Duodenal mucosa (tissue), 2 donors: ENCODE results near the gene CEP78.

ENCODE experiments used
- H3K27ac ChIP-seq: one replicate; pipeline ENCODE4 v1.7.0; 2013; ENCODE audit warnings: low read depth, low read length
- H3K27me3 ChIP-seq, 2 donors: one replicate each; pipeline ENCODE4 v1.7.0; 2013; ENCODE audit warnings: low read length in 2 of 2, control low read depth in 1 of 2; ENCODE audit not compliant: insufficient read depth in 2 of 2, control insufficient read depth in 1 of 2
- H3K36me3 ChIP-seq, 2 donors: one replicate each; pipeline ENCODE4 v1.7.0; 2013; ENCODE audit warnings: low read length in 2 of 2, control low read depth in 1 of 2; ENCODE audit not compliant: insufficient read depth in 2 of 2, control insufficient read depth in 1 of 2
- H3K4me1 ChIP-seq, 2 donors: one replicate each; pipeline ENCODE4 v1.7.0; 2013; ENCODE audit warnings: low read length in 2 of 2, control low read depth in 1 of 2; ENCODE audit not compliant: insufficient read depth in 2 of 2, control insufficient read depth in 1 of 2
- H3K4me3 ChIP-seq, 2 donors: one replicate each; pipeline ENCODE4 v1.7.0; 2013; ENCODE audit warnings: low read length in 2 of 2, low read depth in 1 of 2
- H3K9ac ChIP-seq, 2 donors: one replicate each; pipeline ENCODE4 v1.7.0; 2013; ENCODE audit warnings: low read length in 2 of 2, low read depth in 1 of 2
- H3K9me3 ChIP-seq, 2 donors: one replicate each; pipeline ENCODE4 v1.7.0; 2013; ENCODE audit warnings: low read length in 2 of 2, control low read depth in 1 of 2; ENCODE audit not compliant: control insufficient read depth in 1 of 2

The CEP78 gene

DNA sequence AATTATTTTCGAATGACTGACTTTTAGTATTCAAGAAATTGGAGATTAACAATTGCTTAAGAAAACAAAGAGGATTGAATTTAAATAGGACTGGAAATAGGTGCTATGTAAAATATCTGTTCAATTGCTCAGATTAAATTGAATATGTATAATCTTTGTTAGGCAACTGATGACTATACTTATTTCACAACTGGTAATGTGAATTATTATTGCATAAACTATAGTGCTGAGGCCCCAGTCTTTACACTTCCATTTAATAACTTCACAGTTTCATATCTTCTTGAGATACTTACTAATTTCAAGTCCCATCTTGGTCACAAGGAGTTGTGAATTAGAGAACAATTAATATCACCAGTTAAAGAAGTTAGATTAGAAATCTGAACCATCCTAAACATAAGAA is 16.7 kb downstream of the CEP78 start:
- Histone ChIP-seq H3K9me3 (no peaks in the 10 kb centered on the region), H3K4me3 (no peak overlapping the region), H3K9ac (no peak overlapping the region), H3K36me3 (peaks cover under 1 to 10% of the 10 kb centered on the region in 2 donors), H3K4me1 (no peaks in the 10 kb centered on the region), H3K27ac (no peak overlapping the region), H3K27me3 (no peaks in the 10 kb centered on the region)

GRCh38 chr9:78253285-78253684 is 17.4 kb downstream of the CEP78 start:
- Histone ChIP-seq H3K4me1 (no peaks in the 10 kb centered on the region), H3K9ac (no peak overlapping the region), H3K27ac (no peak overlapping the region), H3K9me3 (no peaks in the 10 kb centered on the region), H3K4me3 (no peak overlapping the region), H3K27me3 (no peaks in the 10 kb centered on the region), H3K36me3 (peaks cover 3 to 8% of the 10 kb centered on the region in 2 donors)

DNA sequence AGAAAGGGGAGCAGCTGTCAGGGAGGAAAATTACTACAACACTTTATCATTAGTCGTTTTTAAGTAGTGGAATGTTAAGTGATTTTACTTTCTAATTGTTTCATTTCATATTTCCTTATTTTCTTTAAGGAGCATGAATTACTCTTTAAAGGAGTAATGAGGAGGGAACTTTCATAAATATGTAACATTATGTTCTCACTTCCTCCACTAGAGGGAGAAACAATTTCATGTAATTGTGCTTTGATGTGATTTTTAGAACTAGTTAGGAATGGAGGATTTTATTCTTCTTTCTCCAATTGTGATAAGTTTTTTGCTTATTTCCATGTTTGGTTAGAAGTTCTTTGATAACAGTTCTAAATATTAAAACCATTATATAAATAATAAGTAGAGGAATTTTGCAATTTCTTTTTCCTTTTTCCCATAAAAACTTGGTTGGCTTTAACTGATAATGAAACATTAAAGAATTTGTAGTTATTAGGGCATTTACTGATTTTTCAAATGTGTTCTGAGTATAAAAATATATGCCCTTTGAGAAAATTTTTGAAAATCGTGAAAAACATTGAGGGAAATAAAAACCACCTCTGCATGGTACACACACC is 25.6 kb downstream of the CEP78 start:
- Histone ChIP-seq H3K27me3 (no peaks in the 10 kb centered on the region), H3K4me3 (no peak overlapping the region), H3K9ac (no peak overlapping the region), H3K4me1 (no peaks in the 10 kb centered on the region), H3K36me3 (peaks cover 3 to 12% of the 10 kb centered on the region in 2 donors), H3K9me3 (no peaks in the 10 kb centered on the region), H3K27ac (no peak overlapping the region)

DNA sequence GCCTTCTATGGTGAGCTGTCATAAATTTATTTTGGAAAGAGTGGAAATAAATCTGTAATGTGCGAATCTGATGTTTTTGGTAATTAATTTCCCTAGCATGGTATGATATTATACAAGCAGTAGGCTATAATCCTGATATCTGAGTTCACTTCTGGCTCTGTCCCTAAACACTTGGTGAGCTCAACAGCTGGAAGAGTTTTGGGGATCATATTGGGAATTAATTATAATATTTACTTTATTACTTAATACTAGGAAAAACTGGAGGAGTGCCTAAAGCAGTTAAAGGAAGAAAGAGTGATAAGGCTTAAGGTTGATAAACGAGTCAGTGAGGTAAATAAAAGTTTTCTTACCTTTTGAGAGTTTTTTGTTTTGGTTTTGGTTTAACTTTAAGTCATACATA is 26.8 kb downstream of the CEP78 start:
- no peak overlapping the region for H3K27ac ChIP-seq
- peaks cover 2 to 23% of the 10 kb centered on the region in 2 donors for H3K36me3 ChIP-seq
- no peak overlapping the region for H3K4me3 ChIP-seq
- no peak overlapping the region for H3K9ac ChIP-seq
- H3K4me1 ChIP-seq = no peaks in the 10 kb centered on the region
- H3K9me3 ChIP-seq = no peaks in the 10 kb centered on the region
- no peaks in the 10 kb centered on the region for H3K27me3 ChIP-seq

DNA sequence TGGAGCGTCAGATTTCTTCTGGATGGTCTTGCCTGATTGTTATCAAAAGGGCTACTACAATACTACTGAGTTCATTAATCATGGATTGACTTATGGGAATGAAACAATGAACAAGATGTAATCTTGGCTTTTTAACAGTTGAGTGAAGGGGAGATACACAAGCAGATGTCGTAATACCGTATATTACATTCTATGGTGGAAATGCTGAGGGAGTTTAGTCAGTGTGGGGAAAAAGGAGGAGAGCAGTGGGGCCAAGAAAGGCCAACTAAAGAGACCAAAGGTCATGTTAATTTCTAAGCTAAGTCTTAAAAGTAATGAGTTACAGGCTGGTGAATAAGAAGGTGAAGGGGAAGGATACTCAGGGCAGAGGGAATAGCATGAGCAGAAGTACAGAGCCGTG is 32.0 kb downstream of the CEP78 start:
- no peak overlapping the region for H3K4me3 ChIP-seq
- peaks cover 0 to 22% of the 10 kb centered on the region in 2 donors for H3K36me3 ChIP-seq
- H3K4me1 ChIP-seq = no peaks in the 10 kb centered on the region

DNA sequence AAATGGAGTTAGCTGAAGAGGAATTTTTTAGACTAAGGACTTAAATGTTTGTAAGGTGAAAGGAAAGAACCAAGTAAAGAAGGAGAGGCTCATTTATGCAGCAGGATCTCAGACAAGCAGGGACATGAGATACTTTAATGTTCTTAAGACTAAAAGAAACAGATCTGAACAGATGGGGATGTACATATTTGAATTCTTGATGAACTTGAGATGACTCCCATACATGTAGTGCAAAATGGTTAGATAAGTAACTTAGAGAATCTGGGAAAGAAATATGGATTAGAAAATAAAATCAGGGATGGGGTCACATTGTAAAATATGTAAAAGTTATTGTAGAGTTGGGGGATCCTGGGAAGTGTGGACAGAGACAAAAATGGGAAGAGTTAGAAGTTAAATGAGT is 33.9 kb downstream of the CEP78 start:
- no peaks in the 10 kb centered on the region for H3K27me3 ChIP-seq
- H3K4me1 ChIP-seq = no peaks in the 10 kb centered on the region
- no peak overlapping the region for H3K4me3 ChIP-seq
- no peaks in the 10 kb centered on the region for H3K9me3 ChIP-seq
- peaks cover 0 to 22% of the 10 kb centered on the region in 2 donors for H3K36me3 ChIP-seq
- no peak overlapping the region for H3K27ac ChIP-seq
- H3K9ac ChIP-seq = no peak overlapping the region

More for the DNA sequence above, 32.0 kb downstream of the CEP78 start:
- Histone ChIP-seq H3K9ac (no peak overlapping the region), H3K27me3 (no peaks in the 10 kb centered on the region), H3K9me3 (no peaks in the 10 kb centered on the region), H3K27ac (no peak overlapping the region)

DNA sequence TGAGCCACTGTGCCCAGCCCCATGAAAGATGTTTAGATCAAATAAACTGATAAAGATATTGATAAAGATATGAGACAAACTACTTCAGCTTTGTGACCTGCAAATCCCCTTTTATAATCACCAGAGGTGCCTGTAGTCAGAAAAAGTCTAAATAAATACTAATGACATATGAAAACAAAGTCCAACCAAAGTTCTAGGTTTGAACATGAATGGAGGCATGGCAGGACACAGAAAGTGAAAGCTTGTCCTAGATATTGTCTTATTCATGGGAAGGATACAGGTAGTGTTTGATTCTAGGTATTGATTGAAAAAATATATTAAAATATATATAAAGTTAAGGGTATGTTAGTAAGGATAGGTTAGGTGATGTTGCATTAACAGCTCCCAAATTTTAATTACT is 36.4 kb downstream of the CEP78 start:
- H3K9me3 ChIP-seq = no peaks in the 10 kb centered on the region
- no peak overlapping the region for H3K27ac ChIP-seq
- H3K4me1 ChIP-seq = no peaks in the 10 kb centered on the region

DNA sequence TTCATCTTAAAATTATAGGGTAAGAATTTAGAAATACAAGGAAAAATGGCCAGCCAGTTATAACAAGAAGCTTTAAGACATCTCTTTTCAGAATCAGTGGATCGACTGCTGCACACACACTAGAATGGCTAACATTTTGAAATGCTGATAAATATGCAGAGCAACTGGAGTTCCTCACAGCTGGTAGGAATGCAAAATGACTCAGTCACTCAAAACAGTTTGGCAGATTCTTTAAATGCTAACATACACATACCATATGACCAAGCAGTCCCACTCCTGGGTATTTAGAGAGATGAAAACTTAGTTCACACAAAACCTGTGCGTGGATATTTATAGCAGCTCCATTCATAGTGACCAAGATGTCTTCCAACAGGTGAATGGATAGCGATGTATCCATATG is 37.9 kb downstream of the CEP78 start:
- no peak overlapping the region for H3K27ac ChIP-seq
- no peaks in the 10 kb centered on the region for H3K27me3 ChIP-seq
- no peaks in the 10 kb centered on the region for H3K36me3 ChIP-seq
- no peak overlapping the region for H3K9ac ChIP-seq
- H3K4me3 ChIP-seq = no peak overlapping the region
- no peaks in the 10 kb centered on the region for H3K4me1 ChIP-seq
- no peaks in the 10 kb centered on the region for H3K9me3 ChIP-seq

More for the DNA sequence above, 36.4 kb downstream of the CEP78 start:
- H3K27me3 ChIP-seq = no peaks in the 10 kb centered on the region
- H3K4me3 ChIP-seq = no peak overlapping the region
- peaks cover 0 to 6% of the 10 kb centered on the region in 2 donors for H3K36me3 ChIP-seq
- H3K9ac ChIP-seq = no peak overlapping the region

GRCh38 chr9:78278177-78278777 is 42.4 kb downstream of the CEP78 start:
- H3K27me3 ChIP-seq = no peaks in the 10 kb centered on the region
- no peak overlapping the region for H3K9ac ChIP-seq
- H3K4me1 ChIP-seq = no peaks in the 10 kb centered on the region
- no peak overlapping the region for H3K27ac ChIP-seq
- H3K4me3 ChIP-seq = no peak overlapping the region
- H3K36me3 ChIP-seq = no peaks in the 10 kb centered on the region
- H3K9me3 ChIP-seq = no peaks in the 10 kb centered on the region

- no peaks in the 10 kb centered on the region for H3K4me1 ChIP-seq
- H3K27me3 ChIP-seq = no peaks in the 10 kb centered on the region
- no peaks in the 10 kb centered on the region for H3K36me3 ChIP-seq
- H3K4me3 ChIP-seq = no peak overlapping the region
- H3K27ac ChIP-seq = no peak overlapping the region
- H3K9me3 ChIP-seq = no peaks in the 10 kb centered on the region
- no peak overlapping the region for H3K9ac ChIP-seq
Observed at GRCh38 chr9:78278801-78279200, 42.9 kb downstream of the CEP78 start.
